H1 (cell line): ENCODE measurements around the gene SLC26A11. TPM values are rescaled to one million over a fixed set of nuclear protein-coding genes. Genes with fewer than 3 reads are reported as not detected.

Experiments
- CTCF ChIA-PET: fragments of 300-600 bp; sonication (Branson Sonifier 250); formaldehyde crosslinking; loops from one replicate; lab custom pipeline; 2021; ENCODE audit not compliant: partially characterized antibody; lab: Charles Lee
- POLR2A ChIA-PET: fragments of 300-600 bp; sonication (Branson Sonifier 250); formaldehyde crosslinking; loops from one replicate; lab custom pipeline; 2021; ENCODE audit warnings: inconsistent platforms; ENCODE audit not compliant: partially characterized antibody; lab: Charles Lee
- DNase-seq, 2 experiments: peaks; one replicate each; pipeline versions ENCODE4 v3.0.0 to v3.0.0-alpha.2; 2010 to 2022; ENCODE audit warnings: low spot score in 2 of 2, low read depth in 1 of 2, mixed read lengths in 1 of 2
- FAIRE-seq: peaks from 2 replicates; lab custom pipeline; 2011; peaks lifted over from hg19 to GRCh38; lab: Jason Lieb, UNC
- H2AFZ ChIP-seq: 2 replicates; pipeline ENCODE4 v1.8.1; 2012; ENCODE audit warnings: low read length, inconsistent platforms
- H2AK5ac ChIP-seq: 2 replicates; pipeline ENCODE4 v1.6.1; 2013; ENCODE audit warnings: low read depth, low read length
- H2BK120ac ChIP-seq: replicated peaks from 2 replicates; pipeline ENCODE3; 2013; ENCODE audit warnings: low read depth, low read length, inconsistent platforms
- H2BK12ac ChIP-seq: 2 replicates; pipeline ENCODE4 v1.6.1; 2013; ENCODE audit warnings: low read depth, low read length
- H2BK15ac ChIP-seq: 2 replicates; pipeline ENCODE4 v1.6.1; 2013; ENCODE audit warnings: low read length
- H2BK20ac ChIP-seq: 2 replicates; pipeline ENCODE4 v1.6.1; 2013; ENCODE audit warnings: low read length
- H2BK5ac ChIP-seq: 2 replicates; pipeline ENCODE4 v1.6.1; 2013; ENCODE audit warnings: low read depth, low read length
- H3K14ac ChIP-seq: 2 replicates; pipeline ENCODE4 v1.6.1; 2013; ENCODE audit warnings: inconsistent platforms; ENCODE audit not compliant: insufficient read length
- H3K18ac ChIP-seq: 2 replicates; pipeline ENCODE4 v1.6.1; 2013; ENCODE audit warnings: low read length; ENCODE audit errors: extremely low read depth
- H3K23ac ChIP-seq: 2 replicates; pipeline ENCODE4 v1.6.1; 2013; ENCODE audit warnings: inconsistent platforms; ENCODE audit not compliant: insufficient read length
- H3K23me2 ChIP-seq: 2 replicates; pipeline ENCODE4 v1.6.1; 2013; ENCODE audit warnings: low read depth, low read length
- H3K27ac ChIP-seq: 2 replicates; pipeline ENCODE4 v1.6.1; 2011; ENCODE audit warnings: low read depth, low read length, inconsistent platforms
- H3K27me3 ChIP-seq, 4 experiments: replicated peaks in 1 of 4; 1 replicate in 1 of 4; 2 replicates in 3 of 4; pipeline versions ENCODE4 v1.6.1 to v1.8.1; 2011 to 2013; ENCODE audit warnings: low read length in 3 of 4, mild to moderate bottlenecking in 3 of 4, inconsistent platforms in 2 of 4, mixed read lengths in 2 of 4, moderate library complexity in 1 of 4; ENCODE audit not compliant: control insufficient read depth in 3 of 4, insufficient read depth in 3 of 4; ENCODE audit errors: extremely low read depth in 1 of 4
- H3K36me3 ChIP-seq, 4 experiments: 2 replicates each; pipeline versions ENCODE4 v1.6.1 to v1.8.1; 2011 to 2013; ENCODE audit warnings: mild to moderate bottlenecking in 4 of 4, low read length in 3 of 4, moderate library complexity in 2 of 4, control low read depth in 1 of 4, inconsistent platforms in 1 of 4; ENCODE audit not compliant: insufficient read depth in 4 of 4, control insufficient read depth in 2 of 4
- H3K4ac ChIP-seq: replicated peaks from 2 replicates; pipeline ENCODE3; 2013; ENCODE audit warnings: low read length, low read depth, mixed read lengths, inconsistent platforms; ENCODE audit not compliant: insufficient read length
- H3K4me1 ChIP-seq, 4 experiments: replicated peaks in 1 of 4; 1 replicate in 1 of 4; 2 replicates in 3 of 4; pipeline versions ENCODE4 v1.6.1 to v1.8.1; 2011 to 2013; ENCODE audit warnings: low read length in 3 of 4, inconsistent platforms in 2 of 4, mixed read lengths in 1 of 4; ENCODE audit not compliant: insufficient read depth in 4 of 4, control insufficient read depth in 3 of 4
- H3K4me2 ChIP-seq, 2 experiments: 2 replicates each; pipeline versions ENCODE4 v1.6.1 to v1.8.1; 2011 to 2013; ENCODE audit warnings: low read depth in 2 of 2, low read length in 2 of 2, control low read depth in 1 of 2, inconsistent platforms in 1 of 2, mild to moderate bottlenecking in 1 of 2; ENCODE audit not compliant: insufficient read depth in 1 of 2
- H3K4me3 ChIP-seq, 4 experiments: fragments of 200-600, 300-600 bp in 1 of 4; sonication (generic), shearing (Covaris generic), sonication (Bioruptor Twin) in 1 of 4; 2 replicates each; pipeline versions ENCODE4 v1.5.1 to v1.8.1; 2011 to 2016; ENCODE audit warnings: low read length in 4 of 4, low read depth in 3 of 4, control low read depth in 2 of 4, inconsistent platforms in 2 of 4, mild to moderate bottlenecking in 2 of 4, mixed read lengths in 1 of 4, moderate library complexity in 1 of 4; ENCODE audit not compliant: insufficient read depth in 2 of 4; ENCODE audit errors: extremely low read depth in 1 of 4
- H3K56ac ChIP-seq: replicated peaks from 2 replicates; pipeline ENCODE3; 2013; ENCODE audit warnings: low read depth, mild to moderate bottlenecking, mixed read lengths, low read length, inconsistent platforms; ENCODE audit not compliant: insufficient read length
- H3K79me1 ChIP-seq: 2 replicates; pipeline ENCODE4 v1.6.1; 2013; ENCODE audit warnings: low read depth, low read length, control low read depth
- H3K79me2 ChIP-seq, 2 experiments: 2 replicates each; pipeline versions ENCODE4 v1.6.1 to v1.8.1; 2012 to 2013; ENCODE audit warnings: low read length in 2 of 2, mild to moderate bottlenecking in 2 of 2, inconsistent platforms in 1 of 2; ENCODE audit not compliant: insufficient read depth in 2 of 2, control insufficient read depth in 1 of 2
- H3K9ac ChIP-seq, 4 experiments: replicated peaks in 1 of 4; 1 replicate in 1 of 4; 2 replicates in 3 of 4; pipeline versions ENCODE4 v1.6.1 to v1.8.1; 2011 to 2013; ENCODE audit warnings: low read depth in 3 of 4, low read length in 3 of 4, control low read depth in 2 of 4, mild to moderate bottlenecking in 2 of 4, moderate library complexity in 2 of 4, inconsistent platforms in 1 of 4; ENCODE audit errors: extremely low read depth in 1 of 4
- H3K9me3 ChIP-seq, 2 experiments: 2 replicates each; pipeline versions ENCODE4 v1.6.1 to v1.8.1; 2012 to 2013; ENCODE audit warnings: mild to moderate bottlenecking in 2 of 2, moderate library complexity in 2 of 2, control low read depth in 1 of 2, inconsistent platforms in 1 of 2, low read depth in 1 of 2, low read length in 1 of 2, mixed read lengths in 1 of 2; ENCODE audit not compliant: insufficient read depth in 2 of 2
- H4K20me1 ChIP-seq, 2 experiments: replicated peaks in 1 of 2; 2 replicates each; pipeline versions ENCODE3 to v1.8.1; 2011 to 2013; ENCODE audit warnings: inconsistent platforms in 2 of 2, low read length in 2 of 2, mild to moderate bottlenecking in 1 of 2; ENCODE audit not compliant: insufficient read depth in 2 of 2, control insufficient read depth in 1 of 2
- H4K5ac ChIP-seq: 2 replicates; pipeline ENCODE4 v1.6.1; 2013; ENCODE audit warnings: low read length, low read depth, mixed read lengths, inconsistent platforms; ENCODE audit not compliant: insufficient read length
- H4K8ac ChIP-seq: 2 replicates; pipeline ENCODE4 v1.8.0; 2013; ENCODE audit warnings: mild to moderate bottlenecking, moderate library complexity, low read length, inconsistent platforms; ENCODE audit not compliant: insufficient read depth; ENCODE audit errors: extremely low read depth
- H4K91ac ChIP-seq: replicated peaks from 2 replicates; pipeline ENCODE3; 2013; ENCODE audit warnings: low read length, mixed read lengths, inconsistent platforms; ENCODE audit not compliant: insufficient read length
- ASH2L ChIP-seq: fragments of 200-600, 300-600 bp; sonication (generic); IDR thresholded peaks from one replicate; pipeline ENCODE4 v1.7.1; 2017; ENCODE audit warnings: low read length
- HDAC2 ChIP-seq, 2 experiments: fragments of 300-600 bp in 1 of 2; sonication (generic) in 1 of 2; IDR thresholded peaks; 2 replicates each; pipeline ENCODE4 v1.6.1; 2011 to 2012; ENCODE audit warnings: low read depth in 2 of 2, low read length in 2 of 2, mild to moderate bottlenecking in 2 of 2, moderate library complexity in 2 of 2, borderline replicate concordance in 1 of 2, inconsistent platforms in 1 of 2
- HDAC6 ChIP-seq: IDR thresholded peaks from one replicate; pipeline ENCODE4 v1.7.1; 2012; ENCODE audit warnings: low read depth, mild to moderate bottlenecking, inconsistent platforms, low read length, moderate library complexity
- MAFK ChIP-seq: IDR thresholded peaks from 2 replicates; pipeline ENCODE4 v1.6.1; 2012; ENCODE audit warnings: low read depth, mild to moderate bottlenecking, improper control_type of control experiment, low read length
- PHF8 ChIP-seq: fragments of 200-600 bp; sonication (generic); conservative IDR thresholded peaks from 2 replicates; pipeline ENCODE4 v1.7.1; 2012; ENCODE audit warnings: low read depth, mild to moderate bottlenecking, inconsistent platforms, low read length, moderate library complexity
- RAD21 ChIP-seq, 2 experiments: IDR thresholded peaks in 1 of 2; conservative IDR thresholded peaks in 1 of 2; 2 replicates each; pipeline ENCODE4 v1.6.1; 2011; ENCODE audit warnings: low read depth in 2 of 2, low read length in 2 of 2, improper control_type of control experiment in 1 of 2, inconsistent platforms in 1 of 2, mild to moderate bottlenecking in 1 of 2, moderate library complexity in 1 of 2
- RBBP5 ChIP-seq: IDR thresholded peaks from 2 replicates; pipeline ENCODE4 v1.7.1; 2012; ENCODE audit warnings: low read depth, mild to moderate bottlenecking, inconsistent platforms, low read length, moderate library complexity, borderline replicate concordance
- SIRT6 ChIP-seq: IDR thresholded peaks from one replicate; pipeline ENCODE4 v1.7.1; 2012; ENCODE audit warnings: low read length, inconsistent platforms
- WGBS, 2 experiments: shearing (Covaris generic) in 1 of 2; methylation state at CpG; one replicate each; pipeline versions ENCODE4 v1.1.6 to v1.1.7; 2013 to 2015; ENCODE audit warnings: low lambda C conversion rate in 2 of 2, mixed read lengths in 2 of 2, inconsistent platforms in 1 of 2, low coverage in 1 of 2, missing lambda C conversion rate in 1 of 2; ENCODE audit not compliant: insufficient replicate concordance in 2 of 2, insufficient coverage in 1 of 2, insufficient read length in 1 of 2; ENCODE audit errors: extremely low coverage in 1 of 2, missing lambda C conversion rate in 1 of 2; 5-methylcytosine and 5-hydroxymethylcytosine counted together
- polyA plus RNA-seq, 7 experiments: library from polyadenylated mRNA; depleted of rRNA in 3 of 7; stranded (reverse) in 5 of 7; unstranded in 2 of 7; fragments of >200 nt in 5 of 7; fragments of 200-250 nt in 2 of 7; gene quantifications; 1 replicate in 5 of 7; 2 replicates in 1 of 7; 4 replicates in 1 of 7; pipeline versions ENCODE4 v1.2.1 to v1.2.3, GENCODE V29; 2011 to 2013; ENCODE audit warnings: missing spikeins in 2 of 7, mixed read lengths in 2 of 7
- total RNA-seq: library from RNA; stranded (reverse); fragmentation: NEBNext Ultra II Directional; extraction: Animal tissue kit (Norgen Biotek cat#: 25700); gene quantifications from 2 replicates; pipeline ENCODE4 v1.2.1, GENCODE V29; 2021
- TF ChIP-seq, protein P1 (sequence below): IDR thresholded peaks from 2 replicates; pipeline ENCODE4 v1.6.1; 2012; ENCODE audit warnings: inconsistent platforms

The SLC26A11 gene
- total and polyA plus RNA-seq, 2 of the 8 experiments (the other 6 are each of a cell fraction or from before 2014, with no cell fraction given) = 15.5 to 25.9 TPM

DNA sequence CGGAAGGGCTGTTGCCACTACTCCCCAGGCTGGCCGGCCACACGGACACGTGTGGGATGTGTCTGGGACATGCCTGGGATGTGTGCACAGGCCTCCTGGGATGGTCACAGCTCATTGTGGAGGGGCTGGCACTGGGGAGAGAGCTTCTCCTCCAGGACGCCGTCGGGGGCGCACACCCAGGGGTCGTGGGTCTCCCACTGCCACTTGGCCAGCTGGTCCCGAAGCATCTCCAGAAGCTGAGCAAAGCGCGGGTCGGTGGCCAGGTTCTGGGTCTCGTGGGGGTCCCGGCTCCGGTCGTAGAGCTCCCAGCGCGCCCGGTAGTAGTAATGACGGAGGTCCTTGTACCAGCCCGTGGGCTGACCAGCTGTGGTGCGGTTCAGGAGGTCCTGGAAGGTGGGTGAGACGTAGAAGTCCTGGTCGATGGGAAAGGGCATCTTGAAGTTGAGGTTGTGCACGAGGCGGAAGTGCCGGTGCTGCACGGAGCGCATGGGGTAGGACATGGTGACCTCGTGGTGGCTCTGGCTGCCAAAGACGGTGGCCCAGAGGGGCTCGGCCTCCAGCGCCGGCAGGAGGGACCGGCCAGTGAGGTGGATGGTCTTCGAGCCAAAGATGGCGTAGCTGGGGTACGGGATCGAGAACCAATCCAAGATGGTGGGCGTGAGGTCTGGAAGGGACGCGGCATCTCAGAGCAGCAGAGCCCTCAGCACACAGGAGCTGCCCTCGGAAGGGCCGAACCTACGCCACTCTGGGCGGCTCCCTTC, 9.7 kb upstream of the SLC26A11 start:
- Histone ChIP-seq H2BK12ac (no peak overlapping the region), H3K56ac (no peak overlapping the region), H3K79me1 (no peaks in the 10 kb centered on the region), H3K23ac (no peak overlapping the region), H4K5ac (no peak overlapping the region), H2BK5ac (no peak overlapping the region), H4K8ac (peak overlapping the region; percentile 51; the same call in 1 of the 2 replicates), H3K4ac (no peak overlapping the region), H4K20me1 (peaks cover 2 to 3% of the 10 kb centered on the region in 2 experiments), H2AK5ac (no peak overlapping the region), H3K9me3 (no peaks in the 10 kb centered on the region), H3K27me3 (no peaks in the 10 kb centered on the region), H3K14ac (no peak overlapping the region), H2BK20ac (no peak overlapping the region), H2BK120ac (no peak overlapping the region), H3K36me3 (peaks cover 4 to 14% (median 11%) of the 10 kb centered on the region in 4 experiments; a peak in 4 of 8 replicates), H3K4me2 (no peak overlapping the region), H3K18ac (no peak overlapping the region), H2BK15ac (no peak overlapping the region), H3K4me1 (no peaks in the 10 kb centered on the region), H3K79me2 (no peaks in the 10 kb centered on the region), H3K9ac (no peak overlapping the region), H3K4me3 (no peak overlapping the region), H4K91ac (no peak overlapping the region), H3K27ac (no peak overlapping the region), H3K23me2 (no peaks in the 10 kb centered on the region), H2AFZ (no peak overlapping the region)
- DNase-seq (no peak), FAIRE-seq (no peak)
- POLR2A ChIA-PET = interaction anchor here (0.7 to 2.6 kb wide), 4 partner anchors 8 to 54 kb away, joined by 3 to 9 read pairs (median 4); no protein-coding TSS in a partner anchor
- CTCF ChIA-PET = interaction anchor here (0.6 to 9.0 kb wide), 6 partner anchors 17 to 387 kb away, joined by 3 to 90 read pairs (median 4); no protein-coding TSS in a partner anchor
- WGBS, 2 experiments = 95% methylated on average over 42 of the region's 47 CpGs; no CpG with 5 or more reads in 1 of the 2 experiments
- TF ChIP-seq MAFK (no peak), RAD21 (IDR thresholded peaks at IDR 0.05 in 1 of 2, conservative IDR thresholded peaks at IDR 0.05 in 1 of 2; ENCODE audit: low read depth in 2 of 2, low read length in 2 of 2) (no peak), SIRT6 (no peak), ASH2L (no peak), HDAC6 (no peak), PHF8 (no peak), RBBP5 (no peak), HDAC2 (IDR thresholded peaks at IDR 0.05; ENCODE audit: borderline replicate concordance in 1 of 2, low read depth in 2 of 2, low read length in 2 of 2) (no peak)
- TF ChIP-seq, protein P1, sequence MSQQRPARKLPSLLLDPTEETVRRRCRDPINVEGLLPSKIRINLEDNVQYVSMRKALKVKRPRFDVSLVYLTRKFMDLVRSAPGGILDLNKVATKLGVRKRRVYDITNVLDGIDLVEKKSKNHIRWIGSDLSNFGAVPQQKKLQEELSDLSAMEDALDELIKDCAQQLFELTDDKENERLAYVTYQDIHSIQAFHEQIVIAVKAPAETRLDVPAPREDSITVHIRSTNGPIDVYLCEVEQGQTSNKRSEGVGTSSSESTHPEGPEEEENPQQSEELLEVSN = no peak
